Suprapubic skin (tissue), 4 donors: ENCODE measurements around the gene PRRT1.
A peak's percentile ranks its signal among the peaks of the same experiment; 100 is the strongest.

Experiments used
- CTCF ChIP-seq, 2 donors: fragments of 200-600 bp in 1 of 2; fragments of 450-650 bp in 1 of 2; sonication (generic) in 1 of 2; IDR thresholded peaks; one replicate each; pipeline ENCODE4 v1.5.1; 2016 to 2019; ENCODE audit warnings: antibody characterized with exemption in 2 of 2, mild to moderate bottlenecking in 1 of 2, moderate library complexity in 1 of 2
- POLR2A ChIP-seq, 2 donors: fragments of 450-650 bp; IDR thresholded peaks; one replicate each; pipeline ENCODE4 v1.6.1; 2017; ENCODE audit warnings: antibody characterized with exemption in 2 of 2, mild to moderate bottlenecking in 2 of 2, moderate library complexity in 2 of 2
- POLR2AphosphoS5 ChIP-seq, 3 donors: sonication (generic); formaldehyde crosslinking; IDR thresholded peaks; one replicate each; pipeline ENCODE4 v1.6.1; 2017; ENCODE audit warnings: antibody characterized with exemption in 3 of 3

DNA sequence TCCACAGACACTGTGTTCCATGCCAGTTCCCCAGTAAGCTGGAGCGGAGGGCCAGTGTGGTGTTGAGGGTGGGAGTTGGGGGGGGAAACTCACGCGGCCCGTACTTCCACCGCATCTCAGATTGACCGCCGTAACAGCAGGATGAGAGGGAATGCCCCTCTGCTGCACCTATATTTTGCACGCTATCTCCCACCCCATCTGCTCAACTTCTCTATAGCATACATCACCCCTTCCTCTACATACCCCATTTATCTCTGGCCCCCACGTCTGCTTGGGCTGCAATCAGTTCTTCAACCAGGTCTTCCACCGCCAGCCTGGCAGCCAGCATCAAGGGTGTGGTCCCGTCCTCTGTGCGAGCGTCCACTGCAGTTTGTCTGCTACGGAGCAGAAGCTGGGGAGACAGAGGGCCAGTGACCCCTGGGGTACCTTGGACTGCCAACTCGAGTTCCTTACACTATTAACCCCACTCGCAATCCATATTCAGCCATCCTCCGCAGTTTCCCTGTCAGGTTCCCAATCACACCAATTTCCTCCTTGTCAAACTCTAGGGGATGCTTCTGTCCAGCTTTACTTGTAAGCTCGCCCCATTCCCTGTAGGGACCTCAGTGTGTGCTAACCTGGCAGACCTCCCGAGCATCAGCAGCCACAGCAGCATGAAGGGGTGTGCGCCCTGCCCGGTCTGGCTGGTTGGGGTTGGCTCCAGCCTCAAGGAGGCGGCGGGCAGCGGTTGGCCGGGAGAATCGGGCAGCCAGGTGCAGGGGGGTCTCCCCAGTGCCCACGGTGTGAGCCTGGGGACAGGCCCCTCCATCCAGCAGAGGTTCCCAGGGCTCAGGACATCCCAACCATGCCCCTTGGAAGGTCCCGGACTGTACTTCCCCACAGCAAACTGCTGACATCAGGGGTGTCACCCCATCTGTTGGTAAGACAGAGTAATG, 45.2 kb upstream of the PRRT1 start:
- TF ChIP-seq POLR2A (IDR thresholded peaks at IDR 0.05) (peak in 1 of 2 donors; percentile 7), CTCF (IDR thresholded peaks at IDR 0.05) (no peak), POLR2AphosphoS5 (IDR thresholded peaks at IDR 0.05) (no peak)
